Measurements from ENCODE around the gene MEGF9.

DNA sequence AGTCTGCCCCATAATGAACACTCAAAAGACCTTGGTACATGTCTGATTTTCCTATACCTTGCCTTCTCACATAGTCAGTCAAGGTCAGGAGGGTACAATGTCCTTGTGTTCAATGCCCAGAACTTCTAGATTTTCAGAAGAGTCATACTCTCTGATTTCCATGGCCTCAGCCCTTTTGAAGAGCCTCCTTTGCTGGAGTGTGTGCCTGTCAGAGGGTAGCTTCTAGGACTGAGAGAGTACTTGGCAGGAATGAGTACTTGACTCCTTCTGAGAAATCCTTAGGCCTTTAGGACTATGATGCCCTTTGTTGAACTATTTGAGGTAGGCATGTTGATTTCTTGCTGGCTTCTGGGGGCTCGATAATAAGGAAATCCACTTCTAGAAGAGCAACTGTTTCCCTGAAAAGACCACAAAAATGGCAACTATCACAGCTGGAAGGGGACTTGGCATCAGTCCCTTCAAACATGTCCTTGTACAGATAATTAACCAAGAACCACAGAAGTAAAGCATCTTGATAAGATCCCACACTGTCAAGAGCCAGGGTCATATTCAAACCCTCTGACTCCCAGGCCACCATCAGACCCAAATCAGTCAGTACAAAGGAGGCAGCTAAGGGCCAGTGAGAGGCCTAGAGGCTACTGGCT is 10.6 kb upstream of the MEGF9 start:
- no peak for TF ChIP-seq EZH2 (IDR thresholded peaks at IDR 0.05; ENCODE audit: borderline replicate concordance, low read depth, low read length, severe bottlenecking)
- no peak for TF ChIP-seq POLR2A (IDR thresholded peaks at IDR 0.05; ENCODE audit: low read depth, low read length)
- TF ChIP-seq, protein P1, sequence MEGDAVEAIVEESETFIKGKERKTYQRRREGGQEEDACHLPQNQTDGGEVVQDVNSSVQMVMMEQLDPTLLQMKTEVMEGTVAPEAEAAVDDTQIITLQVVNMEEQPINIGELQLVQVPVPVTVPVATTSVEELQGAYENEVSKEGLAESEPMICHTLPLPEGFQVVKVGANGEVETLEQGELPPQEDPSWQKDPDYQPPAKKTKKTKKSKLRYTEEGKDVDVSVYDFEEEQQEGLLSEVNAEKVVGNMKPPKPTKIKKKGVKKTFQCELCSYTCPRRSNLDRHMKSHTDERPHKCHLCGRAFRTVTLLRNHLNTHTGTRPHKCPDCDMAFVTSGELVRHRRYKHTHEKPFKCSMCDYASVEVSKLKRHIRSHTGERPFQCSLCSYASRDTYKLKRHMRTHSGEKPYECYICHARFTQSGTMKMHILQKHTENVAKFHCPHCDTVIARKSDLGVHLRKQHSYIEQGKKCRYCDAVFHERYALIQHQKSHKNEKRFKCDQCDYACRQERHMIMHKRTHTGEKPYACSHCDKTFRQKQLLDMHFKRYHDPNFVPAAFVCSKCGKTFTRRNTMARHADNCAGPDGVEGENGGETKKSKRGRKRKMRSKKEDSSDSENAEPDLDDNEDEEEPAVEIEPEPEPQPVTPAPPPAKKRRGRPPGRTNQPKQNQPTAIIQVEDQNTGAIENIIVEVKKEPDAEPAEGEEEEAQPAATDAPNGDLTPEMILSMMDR (IDR thresholded peaks at IDR 0.05; ENCODE audit: extremely low read depth in 1 of 2, insufficient read depth in 1 of 2, low read depth in 1 of 2, low read length in 2 of 2), result no peak
- TF ChIP-seq, protein P2, sequence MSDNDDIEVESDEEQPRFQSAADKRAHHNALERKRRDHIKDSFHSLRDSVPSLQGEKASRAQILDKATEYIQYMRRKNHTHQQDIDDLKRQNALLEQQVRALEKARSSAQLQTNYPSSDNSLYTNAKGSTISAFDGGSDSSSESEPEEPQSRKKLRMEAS (IDR thresholded peaks at IDR 0.05; ENCODE audit: insufficient read depth, insufficient read length), result no peak
- no peak for TF ChIP-seq POLR2AphosphoS5 (IDR thresholded peaks at IDR 0.05; ENCODE audit: insufficient read depth, low read depth, low read length)
- TF ChIP-seq MYC (IDR thresholded peaks at IDR 0.05; ENCODE audit: low read depth, low read length), result no peak
